ENCODE data around the gene CCDC120.

GRCh38 chrX:49053223-49054072, 5.4 kb upstream of the CCDC120 start:
- TF ChIP-seq POLR2AphosphoS5 (IDR thresholded peaks at IDR 0.05; ENCODE audit: low read depth, low read length) (0 out of 2 replicates have a peak, but pooled peaks have one; percentile 19), SIN3A (IDR thresholded peaks at IDR 0.05; ENCODE audit: borderline replicate concordance, insufficient read depth, low read length) (no peak), FOXP2 (optimal IDR thresholded peaks at IDR 0.05; ENCODE audit: borderline replicate concordance, extremely low read depth, extremely low read length, insufficient read depth) (no peak)
